HCT116 (cell line): ENCODE results near the gene CTSE. TPM values are rescaled to one million over a fixed set of nuclear protein-coding genes. Genes with fewer than 3 reads are reported as not detected.

ENCODE experiments used
- ATAC-seq: fragments of 200-7000 bp; cut with Tn5 transposase; 2 replicates; pipeline ENCODE4 v1.9.1; 2020; ENCODE audit warnings: mild to moderate bottlenecking, moderate library complexity
- BruUV-seq: library from RNA; stranded (reverse); fragments of 400-500 nt; replicated peaks from 2 replicates; lab custom pipeline; 2021; lab: Mats Ljungman, UMichigan
- CTCF ChIA-PET: fragments of 300-600 bp; sonication (Branson Sonifier 250); formaldehyde crosslinking; loops from one replicate; lab custom pipeline; 2021; ENCODE audit warnings: antibody characterized with exemption; lab: Charles Lee
- POLR2A ChIA-PET: fragments of 300-600, 350-600 bp; sonication (Branson Sonifier 250); formaldehyde crosslinking; loops from one replicate; lab custom pipeline; 2021; ENCODE audit warnings: antibody characterized with exemption; lab: Charles Lee
- RAD21 ChIA-PET, 2 experiments: fragments of 300-600 bp; sonication (Branson Sonifier 250); formaldehyde crosslinking; loops; one replicate each; lab custom pipeline; 2023; ENCODE audit warnings: low total read pairs in 2 of 2; ENCODE audit not compliant: uncharacterized antibody in 2 of 2, unreplicated experiment in 2 of 2, low non-redundant PET in 1 of 2; lab: Charles Lee
- DNase-seq: peaks from one replicate; pipeline ENCODE4 v3.0.0-alpha.2; 2010; ENCODE audit warnings: low read depth, low spot score
- H2AFZ ChIP-seq: fragments of 200-600 bp; shearing (Covaris generic), sonication (generic); 2 replicates; pipeline ENCODE4 v1.6.1; 2017; ENCODE audit warnings: low read depth, mixed run types, mixed read lengths, antibody characterized with exemption, low read length; ENCODE audit not compliant: poor library complexity, severe bottlenecking
- H3K27ac ChIP-seq: 2 replicates; pipeline ENCODE4 v1.5.1; 2012; ENCODE audit warnings: low read depth, low read length
- H3K27me3 ChIP-seq: fragments of 200-600 bp; sonication (generic); 2 replicates; pipeline ENCODE4 v1.6.1; 2016; ENCODE audit warnings: mixed run types, low read length, mixed read lengths; ENCODE audit not compliant: insufficient read depth
- H3K36me3 ChIP-seq, 2 experiments: fragments of 200-500 bp in 1 of 2; fragments of 200-600 bp in 1 of 2; sonication (Bioruptor generic) in 1 of 2; sonication (generic) in 1 of 2; 2 replicates each; pipeline versions ENCODE4 v1.5.1 to v1.6.1; 2014 to 2016; ENCODE audit warnings: low read length in 2 of 2, inconsistent platforms in 1 of 2, mixed read lengths in 1 of 2, mixed run types in 1 of 2; ENCODE audit not compliant: insufficient read depth in 2 of 2, control insufficient read depth in 1 of 2
- H3K4me1 ChIP-seq, 2 experiments: fragments of 200-600 bp in 1 of 2; sonication (generic) in 1 of 2; 2 replicates each; pipeline versions ENCODE4 v1.5.1 to v1.6.1; 2012 to 2017; ENCODE audit warnings: low read length in 2 of 2, inconsistent platforms in 1 of 2, mild to moderate bottlenecking in 1 of 2, mixed read lengths in 1 of 2, mixed run types in 1 of 2, moderate library complexity in 1 of 2; ENCODE audit not compliant: insufficient read depth in 2 of 2, control insufficient read depth in 1 of 2
- H3K4me2 ChIP-seq: fragments of 200-600 bp; sonication (generic); 2 replicates; pipeline ENCODE4 v1.6.1; 2017; ENCODE audit warnings: mixed run types, low read length, mixed read lengths
- H3K4me3 ChIP-seq, 2 experiments: fragments of 200-600 bp in 1 of 2; sonication (generic) in 1 of 2; replicated peaks in 1 of 2; 2 replicates each; pipeline ENCODE4 v1.5.1; 2011 to 2016; ENCODE audit warnings: low read length in 2 of 2, control low read depth in 1 of 2, low read depth in 1 of 2, mild to moderate bottlenecking in 1 of 2, mixed read lengths in 1 of 2, mixed run types in 1 of 2
- H3K79me2 ChIP-seq: fragments of 200-600 bp; sonication (generic); 2 replicates; pipeline ENCODE4 v1.6.1; 2017; ENCODE audit warnings: mild to moderate bottlenecking, mixed run types, low read length, moderate library complexity, mixed read lengths; ENCODE audit not compliant: insufficient read depth
- H3K9ac ChIP-seq: fragments of 200-600 bp; sonication (generic); 2 replicates; pipeline ENCODE4 v1.6.1; 2016; ENCODE audit warnings: low read length, mixed read lengths
- H3K9me2 ChIP-seq: fragments of 200-600 bp; sonication (generic), shearing (Covaris generic); 2 replicates; pipeline ENCODE4 v1.6.1; 2017; ENCODE audit warnings: mixed run types, mild to moderate bottlenecking, moderate library complexity; ENCODE audit not compliant: insufficient read depth
- H3K9me3 ChIP-seq, 2 experiments: fragments of 200-500 bp in 1 of 2; fragments of 200-600 bp in 1 of 2; sonication (Bioruptor generic) in 1 of 2; sonication (generic) in 1 of 2; 2 replicates each; pipeline ENCODE4 v1.6.1; 2014 to 2017; ENCODE audit warnings: low read length in 2 of 2, mixed read lengths in 2 of 2, inconsistent platforms in 1 of 2, low read depth in 1 of 2, mild to moderate bottlenecking in 1 of 2, mixed run types in 1 of 2, moderate library complexity in 1 of 2; ENCODE audit not compliant: control insufficient read depth in 1 of 2, insufficient read depth in 1 of 2
- H4K20me1 ChIP-seq: fragments of 200-600 bp; sonication (generic), shearing (Covaris generic); 2 replicates; pipeline ENCODE4 v1.6.1; 2017; ENCODE audit warnings: mixed run types, mild to moderate bottlenecking, moderate library complexity; ENCODE audit not compliant: insufficient read depth
- ATF3 ChIP-seq: IDR thresholded peaks from 2 replicates; pipeline ENCODE4 v1.6.1; 2012
- CBX3 ChIP-seq: IDR thresholded peaks from 2 replicates; pipeline ENCODE4 v1.6.1; 2012; ENCODE audit warnings: low read depth
- CEBPB ChIP-seq: IDR thresholded peaks from 2 replicates; pipeline ENCODE4 v1.6.1; 2012; ENCODE audit warnings: low read depth
- CTCF ChIP-seq, 3 experiments: fragments of 200-600 bp in 1 of 3; sonication (generic) in 1 of 3; IDR thresholded peaks in 2 of 3; conservative IDR thresholded peaks in 1 of 3; 2 replicates each; pipeline ENCODE4 v1.5.1; 2012 to 2017; ENCODE audit warnings: low read depth in 2 of 3, low read length in 2 of 3, antibody characterized with exemption in 1 of 3, borderline replicate concordance in 1 of 3, control low read depth in 1 of 3, mild to moderate bottlenecking in 1 of 3, mixed read lengths in 1 of 3, mixed run types in 1 of 3, moderate library complexity in 1 of 3; ENCODE audit not compliant: insufficient read depth in 1 of 3
- EGR1 ChIP-seq: IDR thresholded peaks from 2 replicates; pipeline ENCODE4 v1.6.1; 2012; ENCODE audit warnings: low read depth
- EZH2 ChIP-seq: fragments of 200-600 bp; sonication (generic); IDR thresholded peaks from 2 replicates; pipeline ENCODE4 v1.6.1; 2017; ENCODE audit warnings: antibody characterized with exemption, mixed run types
- JUND ChIP-seq: IDR thresholded peaks from 2 replicates; pipeline ENCODE4 v1.6.1; 2012
- MAX ChIP-seq: IDR thresholded peaks from 2 replicates; pipeline ENCODE4 v1.6.1; 2012
- POLR2AphosphoS5 ChIP-seq: IDR thresholded peaks from 2 replicates; pipeline ENCODE4 v1.6.1; 2011; ENCODE audit warnings: mild to moderate bottlenecking, low read depth, low read length, moderate library complexity
- RAD21 ChIP-seq: IDR thresholded peaks from 2 replicates; pipeline ENCODE4 v1.6.1; 2012; ENCODE audit warnings: low read depth, mild to moderate bottlenecking
- REST ChIP-seq: IDR thresholded peaks from 2 replicates; pipeline ENCODE4 v1.6.1; 2012; ENCODE audit warnings: low read depth
- SIN3A ChIP-seq: IDR thresholded peaks from 2 replicates; pipeline ENCODE4 v1.6.1; 2012; ENCODE audit warnings: low read depth
- SP1 ChIP-seq: IDR thresholded peaks from 2 replicates; pipeline ENCODE4 v1.6.1; 2012; ENCODE audit warnings: low read depth
- SRF ChIP-seq: IDR thresholded peaks from 2 replicates; pipeline ENCODE4 v1.6.1; 2012; ENCODE audit warnings: low read depth
- TCF7L2 ChIP-seq: IDR thresholded peaks from 2 replicates; pipeline ENCODE4 v1.7.0; 2011; ENCODE audit warnings: borderline replicate concordance, inconsistent platforms; ENCODE audit not compliant: insufficient read depth, insufficient read length; ENCODE audit errors: extremely low read depth
- YY1 ChIP-seq: IDR thresholded peaks from 2 replicates; pipeline ENCODE4 v1.6.1; 2011; ENCODE audit warnings: low read length, low read depth, moderate library complexity, mild to moderate bottlenecking; ENCODE audit not compliant: insufficient replicate concordance; ENCODE audit errors: extremely low read depth
- ZBTB33 ChIP-seq: IDR thresholded peaks from 2 replicates; pipeline ENCODE4 v1.6.1; 2011; ENCODE audit warnings: mild to moderate bottlenecking, low read length, moderate library complexity; ENCODE audit not compliant: insufficient replicate concordance; ENCODE audit errors: extremely low read depth
- ZFX ChIP-seq: fragments of 450-650 bp; IDR thresholded peaks from 2 replicates; pipeline ENCODE4 v1.6.1; 2017
- ZNF274 ChIP-seq: fragments of 200-500 bp; sonication (Bioruptor generic); IDR thresholded peaks from 2 replicates; pipeline ENCODE4 v1.6.1; 2014; ENCODE audit warnings: mild to moderate bottlenecking, low read depth, low read length, inconsistent platforms
- intact Hi-C: fragments of 100-400 bp; cut with micrococcal nuclease; formaldehyde crosslinking; loops from 2 replicates; pipeline ENCODE4 v1.10.0; 2022
- total RNA-seq: library from RNA; stranded (reverse); gene quantifications from one replicate; pipeline ENCODE4 v1.2.1, GENCODE V29; 2021; ENCODE audit not compliant: unreplicated experiment

The CTSE gene
- total RNA-seq, 1 experiment from 2014 or later, result 0.12 TPM

- no peak for TF ChIP-seq ATF3
- TF ChIP-seq SRF, result no peak
- no peak for TF ChIP-seq YY1
- TF ChIP-seq JUND, result no peak
- TF ChIP-seq TCF7L2, result no peak
- TF ChIP-seq EGR1, result no peak
- TF ChIP-seq ZFX, result no peak
- no peak for TF ChIP-seq ZBTB33
- TF ChIP-seq MAX, result no peak
- TF ChIP-seq EZH2, result no peak
- no peak for TF ChIP-seq CTCF (IDR thresholded peaks at IDR 0.05 in 2 of 3, conservative IDR thresholded peaks at IDR 0.05 in 1 of 3; ENCODE audit: borderline replicate concordance in 1 of 3, insufficient read depth in 1 of 3, low read depth in 2 of 3, low read length in 2 of 3)
- TF ChIP-seq CBX3, result no peak
- no peak for TF ChIP-seq REST
- no peak for TF ChIP-seq CEBPB
- TF ChIP-seq POLR2AphosphoS5, result no peak
- TF ChIP-seq SIN3A, result no peak
- no peak for TF ChIP-seq RAD21
- no peak for TF ChIP-seq ZNF274
- no peak for TF ChIP-seq SP1
- RAD21 ChIA-PET, result no interaction called here
- Histone ChIP-seq H3K36me3 (no peaks in the 10 kb centered on the region), H3K4me1 (peaks cover 9 to 23% of the 10 kb centered on the region in 2 experiments), H3K4me3 (no peak overlapping the region), H3K4me2 (no peak overlapping the region), H3K9me3 (no peaks in the 10 kb centered on the region), H3K27me3 (no peaks in the 10 kb centered on the region), H4K20me1 (no peaks in the 10 kb centered on the region), H3K9me2 (no peaks in the 10 kb centered on the region), H3K79me2 (no peaks in the 10 kb centered on the region), H3K9ac (no peak overlapping the region), H3K27ac (no peak overlapping the region), H2AFZ (no peak overlapping the region)
- intact Hi-C loops, result no loop called here
- BruUV-seq, result no TSS peak
- ATAC-seq, result no peak
- CTCF ChIA-PET, result interaction anchor here (1.4 to 6.6 kb wide), 2 partner anchors 62 to 126 kb away, joined by 4 to 339 read pairs; no protein-coding TSS in a partner anchor
- DNase-seq, result no peak
- POLR2A ChIA-PET, result no interaction called here
These were observed 43.3 kb downstream of the CTSE start for GRCh38 chr1:205980237-205980870.
